Stimulated activated CD4-positive, alpha-beta T cell treated with anti-CD3 and anti-CD28 coated beads, Interleukin-12 subunit alpha, Interleukin-12 subunit beta, amount 100 ng/mL, for 4 hours (primary cell): ENCODE results near the gene AVL9.

Experiments
- DNase-seq: peaks from one replicate; pipeline ENCODE4 v3.0.0-alpha.2; 2020

The AVL9 gene

GRCh38 chr7:32535162-32535702 is 39.9 kb downstream of the AVL9 start:
- DNase-seq: no peak

GRCh38 chr7:32536016-32536415 is 40.7 kb downstream of the AVL9 start:
- DNase-seq: no peak

GRCh38 chr7:32536585-32536984 is 41.3 kb downstream of the AVL9 start:
- no peak for DNase-seq

GRCh38 chr7:32537760-32538159 is 42.5 kb downstream of the AVL9 start:
- DNase-seq: no peak

- DNase-seq: no peak
These were observed 44.1 kb downstream of the AVL9 start for GRCh38 chr7:32539366-32539765.

- DNase-seq: no peak
These were observed 44.7 kb downstream of the AVL9 start for GRCh38 chr7:32539919-32540531.

- no peak for DNase-seq
These were observed 47.3 kb downstream of the AVL9 start for GRCh38 chr7:32542595-32542994.

GRCh38 chr7:32559480-32559879 is 64.2 kb downstream of the AVL9 start:
- no peak for DNase-seq

- DNase-seq: no peak
These were observed 64.8 kb downstream of the AVL9 start for GRCh38 chr7:32560075-32560474.

- no peak for DNase-seq
These were observed 66.3 kb downstream of the AVL9 start for GRCh38 chr7:32561613-32562012.

GRCh38 chr7:32564542-32564941 is 69.3 kb downstream of the AVL9 start:
- DNase-seq: no peak

- no peak for DNase-seq
These were observed 74.3 kb downstream of the AVL9 start for GRCh38 chr7:32569388-32570289.

GRCh38 chr7:32573110-32573687 is 77.9 kb downstream of the AVL9 start:
- no peak for DNase-seq

GRCh38 chr7:32574626-32575025 is 79.3 kb downstream of the AVL9 start:
- DNase-seq: no peak

GRCh38 chr7:32577421-32577820 is 82.1 kb downstream of the AVL9 start:
- no peak for DNase-seq

- no peak for DNase-seq
These were observed 84.5 kb downstream of the AVL9 start for GRCh38 chr7:32579776-32580175.

- DNase-seq: no peak
These were observed 85.4 kb downstream of the AVL9 start for GRCh38 chr7:32580646-32581045.

- DNase-seq: no peak
These were observed 86.7 kb downstream of the AVL9 start for GRCh38 chr7:32582036-32582435.

- no peak for DNase-seq
These were observed 88.5 kb downstream of the AVL9 start for GRCh38 chr7:32583791-32584190.

- no peak for DNase-seq
These were observed 91.3 kb downstream of the AVL9 start for GRCh38 chr7:32586291-32587221.

- no peak for DNase-seq
These were observed 92.2 kb downstream of the AVL9 start for GRCh38 chr7:32587411-32587948.

- DNase-seq: no peak
These were observed 93.4 kb downstream of the AVL9 start for GRCh38 chr7:32588657-32589056.
